ENCODE measurements around the gene COA7.

Gene COA7

DNA sequence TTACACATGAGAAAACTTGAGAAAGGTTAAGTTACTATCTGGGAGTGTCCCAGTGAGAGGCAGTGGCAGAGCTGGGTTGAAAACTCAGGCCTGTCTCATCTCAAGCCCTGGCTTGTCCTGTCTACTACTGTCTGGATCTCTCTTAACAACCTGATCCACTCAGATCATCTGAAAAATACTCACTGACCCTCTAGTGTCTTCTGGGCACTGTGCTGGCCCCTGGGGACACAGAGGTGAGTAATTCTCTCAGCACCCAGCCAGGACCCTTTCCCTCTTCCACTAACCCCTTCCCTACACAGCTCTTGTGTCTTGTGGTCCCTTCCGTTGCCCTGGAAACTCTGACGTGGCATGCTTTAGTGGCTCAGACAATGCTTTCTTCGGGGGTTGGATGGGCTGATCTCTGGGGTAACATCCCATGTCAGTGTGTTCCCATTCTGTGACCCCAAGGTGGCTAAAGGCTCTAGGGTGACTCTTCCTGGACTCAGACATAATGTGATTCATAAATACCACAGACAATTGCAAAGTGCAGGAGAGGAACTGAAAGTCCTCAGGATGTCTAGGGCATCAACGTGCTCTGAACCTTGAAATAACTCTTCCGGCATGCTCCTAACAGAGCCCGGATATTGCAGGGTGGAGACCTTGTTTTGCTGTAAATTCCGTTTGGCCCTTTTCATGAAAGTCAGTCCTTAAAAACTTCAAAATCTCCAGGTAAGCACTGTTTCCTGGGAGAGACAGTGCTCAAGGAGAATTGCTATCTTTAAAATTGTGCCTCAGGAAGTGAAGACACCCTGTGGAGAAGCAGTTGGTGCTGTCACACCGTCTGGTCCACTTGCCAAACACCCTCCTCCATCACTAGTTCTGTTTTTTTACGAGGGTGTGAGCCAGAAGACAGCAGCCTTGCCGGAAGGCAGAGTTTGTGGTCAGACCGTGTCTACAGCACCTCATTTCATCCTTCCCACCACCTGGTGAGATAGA is 61.1 kb downstream of the COA7 start:
- CTCF ChIA-PET = no interaction called here
- POLR2A ChIA-PET = no interaction called here
- H3K36me3 ChIP-seq (ENCODE audit: control insufficient read depth in 2 of 2, insufficient read depth in 1 of 2, low read length in 2 of 2) = no peaks in the 10 kb centered on the region
- no peak overlapping the region for H3K4me3 ChIP-seq (ENCODE audit: low read depth, low read length)
- H3K4me1 ChIP-seq (ENCODE audit: control insufficient read depth, insufficient read depth, low read length) = no peaks in the 10 kb centered on the region
- H3K9me3 ChIP-seq (ENCODE audit: control insufficient read depth, insufficient read depth, low read depth, low read length) = no peaks in the 10 kb centered on the region
- TF ChIP-seq, protein P1, sequence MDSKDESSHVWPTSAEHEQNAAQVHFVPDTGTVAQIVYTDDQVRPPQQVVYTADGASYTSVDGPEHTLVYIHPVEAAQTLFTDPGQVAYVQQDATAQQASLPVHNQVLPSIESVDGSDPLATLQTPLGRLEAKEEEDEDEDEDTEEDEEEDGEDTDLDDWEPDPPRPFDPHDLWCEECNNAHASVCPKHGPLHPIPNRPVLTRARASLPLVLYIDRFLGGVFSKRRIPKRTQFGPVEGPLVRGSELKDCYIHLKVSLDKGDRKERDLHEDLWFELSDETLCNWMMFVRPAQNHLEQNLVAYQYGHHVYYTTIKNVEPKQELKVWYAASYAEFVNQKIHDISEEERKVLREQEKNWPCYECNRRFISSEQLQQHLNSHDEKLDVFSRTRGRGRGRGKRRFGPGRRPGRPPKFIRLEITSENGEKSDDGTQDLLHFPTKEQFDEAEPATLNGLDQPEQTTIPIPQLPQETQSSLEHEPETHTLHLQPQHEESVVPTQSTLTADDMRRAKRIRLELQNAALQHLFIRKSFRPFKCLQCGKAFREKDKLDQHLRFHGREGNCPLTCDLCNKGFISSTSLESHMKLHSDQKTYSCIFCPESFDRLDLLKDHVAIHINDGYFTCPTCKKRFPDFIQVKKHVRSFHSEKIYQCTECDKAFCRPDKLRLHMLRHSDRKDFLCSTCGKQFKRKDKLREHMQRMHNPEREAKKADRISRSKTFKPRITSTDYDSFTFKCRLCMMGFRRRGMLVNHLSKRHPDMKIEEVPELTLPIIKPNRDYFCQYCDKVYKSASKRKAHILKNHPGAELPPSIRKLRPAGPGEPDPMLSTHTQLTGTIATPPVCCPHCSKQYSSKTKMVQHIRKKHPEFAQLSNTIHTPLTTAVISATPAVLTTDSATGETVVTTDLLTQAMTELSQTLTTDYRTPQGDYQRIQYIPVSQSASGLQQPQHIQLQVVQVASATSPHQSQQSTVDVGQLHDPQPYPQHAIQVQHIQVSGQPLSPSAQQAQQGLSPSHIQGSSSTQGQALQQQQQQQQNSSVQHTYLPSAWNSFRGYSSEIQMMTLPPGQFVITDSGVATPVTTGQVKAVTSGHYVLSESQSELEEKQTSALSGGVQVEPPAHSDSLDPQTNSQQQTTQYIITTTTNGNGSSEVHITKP (tag by site-specific recombination; IDR thresholded peaks at IDR 0.05) = peak; percentile 85
- TF ChIP-seq YY1 (tag by site-specific recombination; IDR thresholded peaks at IDR 0.05) = no peak
- H3K27ac ChIP-seq (ENCODE audit: extremely low read depth, low read depth, low read length) = no peak overlapping the region

DNA sequence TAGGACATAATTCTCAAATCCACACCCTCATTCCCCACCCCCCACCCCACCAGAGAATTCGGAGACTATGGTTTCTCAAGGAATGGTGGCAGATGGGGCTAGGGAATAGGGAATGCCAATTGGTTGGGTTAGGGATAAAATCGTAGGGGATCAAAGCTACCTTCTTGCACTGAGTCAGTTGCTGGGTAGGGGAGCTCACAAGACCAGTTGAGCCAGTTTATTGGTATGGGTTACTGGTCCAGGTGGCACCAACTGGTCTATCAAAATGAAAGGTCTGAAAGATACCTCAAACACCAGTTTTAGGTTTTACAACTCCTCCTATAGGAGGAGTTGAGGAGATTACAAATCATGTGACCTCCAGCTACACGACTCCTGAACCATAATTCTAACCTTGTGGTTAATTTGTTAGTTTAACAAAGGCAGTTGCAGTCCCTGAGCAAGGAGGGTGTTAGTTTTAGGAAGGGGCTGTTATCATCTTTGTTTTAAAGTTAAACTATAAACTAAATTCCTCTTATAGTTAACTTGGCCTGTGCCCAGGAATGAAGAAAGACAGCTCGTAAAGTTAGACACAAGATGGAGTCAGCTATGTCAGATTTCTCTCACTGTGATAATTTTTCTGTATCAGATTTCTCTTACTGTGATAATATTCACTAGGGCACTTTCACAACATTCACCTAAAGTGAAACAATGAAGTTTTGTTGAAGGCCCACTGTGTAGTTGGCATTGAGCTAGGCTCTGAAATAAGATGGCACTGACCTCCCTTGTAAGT is 62.6 kb downstream of the COA7 start:
- TF ChIP-seq ZNF776 (tag by site-specific recombination; IDR thresholded peaks at IDR 0.05; ENCODE audit: borderline replicate concordance) (no peak), PRDM1 (tag by site-specific recombination; IDR thresholded peaks at IDR 0.05) (peak; percentile 45)
- H3K4me3 ChIP-seq (ENCODE audit: low read depth, low read length) = no peak overlapping the region
- ChIA-PET POLR2A (interaction anchor here (1.4 kb wide), 1 partner anchor 231 kb away, joined by 3 read pairs; the partner anchor contains the start of gene PRPF38A), CTCF (interaction anchor here (0.7 kb wide), 2 partner anchors 31 to 88 kb away, joined by 3 read pairs; no protein-coding TSS in a partner anchor)
- no peaks in the 10 kb centered on the region for H3K9me3 ChIP-seq (ENCODE audit: control insufficient read depth, insufficient read depth, low read depth, low read length)
- H3K27ac ChIP-seq (ENCODE audit: extremely low read depth, low read depth, low read length) = no peak overlapping the region
- H3K36me3 ChIP-seq (ENCODE audit: control insufficient read depth in 2 of 2, insufficient read depth in 1 of 2, low read length in 2 of 2) = no peaks in the 10 kb centered on the region
- no peaks in the 10 kb centered on the region for H3K4me1 ChIP-seq (ENCODE audit: control insufficient read depth, insufficient read depth, low read length)
